MM.1S (cell line): ENCODE data around the gene ZCCHC24.

Experiments used
- EZH2 ChIP-seq: fragments of 300-600 bp; sonication (generic); optimal IDR thresholded peaks from 2 replicates; pipeline ENCODE3; 2017; ENCODE audit warnings: low read depth, mild to moderate bottlenecking, antibody characterized with exemption, low read length, mixed read lengths
- EZH2phosphoT487 ChIP-seq: fragments of 300-600 bp; sonication (generic); IDR thresholded peaks from 2 replicates; pipeline ENCODE4 v1.6.1; 2018; ENCODE audit warnings: antibody characterized with exemption, low read length
- TF ChIP-seq, protein P1 (sequence below): fragments of 300-600 bp; sonication (generic); IDR thresholded peaks from 2 replicates; pipeline ENCODE4 v1.5.1; 2016; ENCODE audit warnings: antibody characterized with exemption, low read length, mixed read lengths

DNA sequence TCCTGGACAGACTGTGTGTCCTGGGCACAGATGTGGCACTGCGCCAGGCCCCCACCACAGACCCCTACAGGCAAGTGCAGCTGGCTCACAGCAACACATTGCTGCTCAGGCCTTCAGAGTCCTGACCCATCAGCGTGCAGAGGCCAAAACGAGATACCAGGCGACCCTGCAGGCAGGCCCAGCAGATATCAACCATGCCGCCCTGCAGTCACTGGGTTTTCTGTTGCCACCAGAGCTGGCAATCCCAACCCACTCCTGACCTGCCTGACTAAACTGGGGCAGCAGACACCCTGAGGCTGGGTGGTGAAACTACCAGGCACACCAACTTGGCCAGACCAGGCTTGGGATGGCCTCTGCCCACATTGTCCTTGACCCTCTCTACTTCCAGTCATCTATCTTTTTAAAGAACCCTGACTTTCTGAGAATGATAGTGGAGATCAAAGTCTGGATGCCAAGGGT is 20.3 kb downstream of the ZCCHC24 start:
- TF ChIP-seq EZH2phosphoT487 (no peak), EZH2 (no peak)
- TF ChIP-seq, protein P1, sequence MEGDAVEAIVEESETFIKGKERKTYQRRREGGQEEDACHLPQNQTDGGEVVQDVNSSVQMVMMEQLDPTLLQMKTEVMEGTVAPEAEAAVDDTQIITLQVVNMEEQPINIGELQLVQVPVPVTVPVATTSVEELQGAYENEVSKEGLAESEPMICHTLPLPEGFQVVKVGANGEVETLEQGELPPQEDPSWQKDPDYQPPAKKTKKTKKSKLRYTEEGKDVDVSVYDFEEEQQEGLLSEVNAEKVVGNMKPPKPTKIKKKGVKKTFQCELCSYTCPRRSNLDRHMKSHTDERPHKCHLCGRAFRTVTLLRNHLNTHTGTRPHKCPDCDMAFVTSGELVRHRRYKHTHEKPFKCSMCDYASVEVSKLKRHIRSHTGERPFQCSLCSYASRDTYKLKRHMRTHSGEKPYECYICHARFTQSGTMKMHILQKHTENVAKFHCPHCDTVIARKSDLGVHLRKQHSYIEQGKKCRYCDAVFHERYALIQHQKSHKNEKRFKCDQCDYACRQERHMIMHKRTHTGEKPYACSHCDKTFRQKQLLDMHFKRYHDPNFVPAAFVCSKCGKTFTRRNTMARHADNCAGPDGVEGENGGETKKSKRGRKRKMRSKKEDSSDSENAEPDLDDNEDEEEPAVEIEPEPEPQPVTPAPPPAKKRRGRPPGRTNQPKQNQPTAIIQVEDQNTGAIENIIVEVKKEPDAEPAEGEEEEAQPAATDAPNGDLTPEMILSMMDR, result no peak
